ENCODE results near the gene EIF6.
"Not testable (repeated sequence)": the region's sequence is repeated elsewhere in the genome, so short reads cannot be mapped to it uniquely, and the experiment has no call there.

Gene EIF6

DNA sequence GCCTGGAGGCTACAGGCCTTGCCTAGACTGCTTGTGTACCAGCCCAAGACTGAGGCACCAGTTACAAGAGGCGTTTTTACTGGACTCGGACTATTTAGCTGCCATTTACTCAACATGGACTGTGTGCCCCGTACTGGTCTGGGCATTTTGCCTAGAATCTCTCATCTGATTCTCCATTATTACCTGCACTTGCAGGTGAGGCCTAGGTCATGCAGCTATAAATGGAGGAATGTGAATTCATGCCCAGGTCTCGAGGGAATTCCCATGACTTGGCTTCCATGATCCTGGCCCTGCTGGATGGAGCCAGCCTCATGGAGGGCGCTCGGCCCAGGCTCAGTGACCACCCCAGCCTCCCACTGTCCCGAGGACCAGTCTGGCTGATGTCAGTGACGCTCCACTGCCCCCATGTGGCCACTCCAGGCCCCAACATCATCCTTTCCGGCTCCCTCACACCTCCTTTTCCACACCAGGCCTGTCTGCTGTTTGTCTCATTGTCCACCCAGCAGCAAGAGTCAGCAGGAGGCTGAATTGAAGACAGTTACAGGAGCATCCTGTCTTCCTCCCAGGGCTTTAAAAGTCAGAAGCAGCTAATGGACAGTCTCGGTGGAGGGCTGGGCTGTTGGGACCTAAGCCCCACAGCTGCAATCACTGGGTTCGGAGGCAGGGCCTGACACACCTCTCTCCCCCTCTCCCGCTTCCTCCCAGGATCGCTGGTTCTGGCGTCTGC lies 15.4 kb downstream of the EIF6 start:
- DNase-seq (ENCODE audit: low read depth) = peak; percentile 31
- no peak overlapping the region for H3K4me3 ChIP-seq (ENCODE audit: low read depth, low read length)
- in situ Hi-C loops (cut with HindIII; ENCODE audit: low sequenced_read_pairs) = no loop called here
- TF ChIP-seq, protein P1, sequence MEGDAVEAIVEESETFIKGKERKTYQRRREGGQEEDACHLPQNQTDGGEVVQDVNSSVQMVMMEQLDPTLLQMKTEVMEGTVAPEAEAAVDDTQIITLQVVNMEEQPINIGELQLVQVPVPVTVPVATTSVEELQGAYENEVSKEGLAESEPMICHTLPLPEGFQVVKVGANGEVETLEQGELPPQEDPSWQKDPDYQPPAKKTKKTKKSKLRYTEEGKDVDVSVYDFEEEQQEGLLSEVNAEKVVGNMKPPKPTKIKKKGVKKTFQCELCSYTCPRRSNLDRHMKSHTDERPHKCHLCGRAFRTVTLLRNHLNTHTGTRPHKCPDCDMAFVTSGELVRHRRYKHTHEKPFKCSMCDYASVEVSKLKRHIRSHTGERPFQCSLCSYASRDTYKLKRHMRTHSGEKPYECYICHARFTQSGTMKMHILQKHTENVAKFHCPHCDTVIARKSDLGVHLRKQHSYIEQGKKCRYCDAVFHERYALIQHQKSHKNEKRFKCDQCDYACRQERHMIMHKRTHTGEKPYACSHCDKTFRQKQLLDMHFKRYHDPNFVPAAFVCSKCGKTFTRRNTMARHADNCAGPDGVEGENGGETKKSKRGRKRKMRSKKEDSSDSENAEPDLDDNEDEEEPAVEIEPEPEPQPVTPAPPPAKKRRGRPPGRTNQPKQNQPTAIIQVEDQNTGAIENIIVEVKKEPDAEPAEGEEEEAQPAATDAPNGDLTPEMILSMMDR (IDR thresholded peaks at IDR 0.05; ENCODE audit: low read depth, low read length, missing control alignments) = peak; percentile 91

DNA sequence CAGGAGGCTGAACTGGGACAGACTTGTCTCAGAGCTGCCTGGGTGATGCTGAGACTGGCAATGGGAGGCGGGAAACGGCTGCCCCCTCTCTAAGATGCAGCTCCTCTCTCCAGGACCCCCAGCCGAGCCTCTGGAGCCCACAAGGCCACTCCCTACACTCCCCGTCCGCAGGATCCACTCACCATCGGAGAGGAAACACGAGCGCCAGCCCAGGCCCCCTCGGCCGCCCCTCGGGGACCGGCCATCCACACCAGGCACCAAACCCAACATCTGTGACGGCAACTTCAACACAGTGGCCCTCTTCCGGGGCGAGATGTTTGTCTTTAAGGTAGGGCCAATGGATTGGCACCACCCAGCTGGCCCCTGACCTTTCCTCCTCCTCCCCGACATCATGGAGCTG lies 17.5 kb downstream of the EIF6 start:
- H3K4me3 ChIP-seq (ENCODE audit: low read depth, low read length) = no peak overlapping the region
- in situ Hi-C loops (cut with HindIII; ENCODE audit: low sequenced_read_pairs) = no loop called here
- no peak for DNase-seq (ENCODE audit: low read depth)

GRCh38 chr20:35264755-35265154 lies 19.8 kb downstream of the EIF6 start:
- in situ Hi-C loops (cut with HindIII; ENCODE audit: low sequenced_read_pairs) = no loop called here
- H3K4me3 ChIP-seq (ENCODE audit: low read depth, low read length) = no peak overlapping the region
- no peak for DNase-seq (ENCODE audit: low read depth)
- TF ChIP-seq, protein P1 (IDR thresholded peaks at IDR 0.05; ENCODE audit: low read depth, low read length, missing control alignments) = peak; percentile 11

More for the DNA sequence above, 17.5 kb downstream of the EIF6 start:
- TF ChIP-seq, protein P1 (IDR thresholded peaks at IDR 0.05; ENCODE audit: low read depth, low read length, missing control alignments) = no peak

DNA sequence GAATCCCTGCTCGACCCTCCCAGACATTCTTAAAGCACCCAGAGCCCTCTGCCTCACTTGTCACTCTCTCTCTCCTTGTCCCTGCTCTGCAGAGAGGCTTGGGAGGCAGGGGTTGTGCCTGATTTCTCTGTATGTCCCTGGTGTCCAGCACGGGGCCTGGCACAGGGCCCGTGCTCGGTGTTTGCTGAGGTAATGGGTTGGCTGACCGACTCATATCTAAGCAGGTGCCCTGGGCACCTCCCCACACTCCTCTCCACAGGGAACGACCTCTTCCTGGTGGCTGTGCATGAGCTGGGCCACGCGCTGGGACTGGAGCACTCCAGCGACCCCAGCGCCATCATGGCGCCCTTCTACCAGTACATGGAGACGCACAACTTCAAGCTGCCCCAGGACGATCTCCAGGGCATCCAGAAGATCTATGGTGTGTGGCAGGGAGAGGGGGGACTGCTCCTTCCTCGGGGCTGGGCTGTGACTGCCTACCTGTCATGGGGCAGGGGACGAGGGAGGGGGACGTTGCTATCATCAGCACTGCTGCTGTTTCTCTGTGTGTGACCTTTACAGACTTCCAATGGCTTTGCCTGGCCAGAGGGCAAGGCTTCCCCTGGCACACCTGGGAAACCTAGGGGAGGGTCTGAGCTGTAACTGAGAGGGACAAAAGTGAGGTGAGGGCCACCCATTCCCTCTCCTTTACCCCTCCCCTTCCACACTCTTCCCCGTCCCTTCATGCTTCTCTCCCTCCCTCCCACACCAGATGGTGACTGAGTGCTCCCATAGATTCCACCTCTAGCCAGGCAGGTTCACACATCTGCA lies 20.8 kb downstream of the EIF6 start:
- DNase-seq (ENCODE audit: low read depth) = no peak
- TF ChIP-seq, protein P1 (IDR thresholded peaks at IDR 0.05; ENCODE audit: low read depth, low read length, missing control alignments) = no peak
- H3K4me3 ChIP-seq (ENCODE audit: low read depth, low read length) = no peak overlapping the region
- in situ Hi-C loops (cut with HindIII; ENCODE audit: low sequenced_read_pairs) = no loop called here

GRCh38 chr20:35262731-35263531 lies 21.6 kb downstream of the EIF6 start:
- H3K4me3 ChIP-seq (ENCODE audit: low read depth, low read length); in situ Hi-C loops (cut with HindIII; ENCODE audit: low sequenced_read_pairs): not testable (repeated sequence)
- TF ChIP-seq, protein P1 (IDR thresholded peaks at IDR 0.05; ENCODE audit: low read depth, low read length, missing control alignments) = peak; percentile 45
- peak; percentile 40 for DNase-seq (ENCODE audit: low read depth)

- in situ Hi-C loops (cut with HindIII; ENCODE audit: low sequenced_read_pairs); DNase-seq (ENCODE audit: low read depth); H3K4me3 ChIP-seq (ENCODE audit: low read depth, low read length): not testable (repeated sequence)
Measured at GRCh38 chr20:35262321-35262720, 22.3 kb downstream of the EIF6 start.

All from astrocyte of the cerebellum (primary cell).